Mammary epithelial cell (primary cell): ENCODE data around the gene SMIM29.

Experiments
- EZH2 ChIP-seq: IDR thresholded peaks from 2 replicates; pipeline ENCODE4 v1.6.1; 2012; ENCODE audit warnings: low read length, inconsistent platforms, borderline replicate concordance
- TF ChIP-seq, protein P1 (sequence below), 2 donors: IDR thresholded peaks in 1 of 2; conservative IDR thresholded peaks in 1 of 2; 2 replicates each; pipeline ENCODE4 v1.5.1; 2011 to 2012; ENCODE audit warnings: inconsistent platforms in 2 of 2, low read length in 2 of 2, mild to moderate bottlenecking in 2 of 2, control low read depth in 1 of 2, low read depth in 1 of 2; ENCODE audit not compliant: insufficient read depth in 1 of 2; ENCODE audit errors: extremely low read depth in 1 of 2

GRCh38 chr6:34274129-34274528 is 25.3 kb upstream of the SMIM29 start:
- TF ChIP-seq, protein P1, sequence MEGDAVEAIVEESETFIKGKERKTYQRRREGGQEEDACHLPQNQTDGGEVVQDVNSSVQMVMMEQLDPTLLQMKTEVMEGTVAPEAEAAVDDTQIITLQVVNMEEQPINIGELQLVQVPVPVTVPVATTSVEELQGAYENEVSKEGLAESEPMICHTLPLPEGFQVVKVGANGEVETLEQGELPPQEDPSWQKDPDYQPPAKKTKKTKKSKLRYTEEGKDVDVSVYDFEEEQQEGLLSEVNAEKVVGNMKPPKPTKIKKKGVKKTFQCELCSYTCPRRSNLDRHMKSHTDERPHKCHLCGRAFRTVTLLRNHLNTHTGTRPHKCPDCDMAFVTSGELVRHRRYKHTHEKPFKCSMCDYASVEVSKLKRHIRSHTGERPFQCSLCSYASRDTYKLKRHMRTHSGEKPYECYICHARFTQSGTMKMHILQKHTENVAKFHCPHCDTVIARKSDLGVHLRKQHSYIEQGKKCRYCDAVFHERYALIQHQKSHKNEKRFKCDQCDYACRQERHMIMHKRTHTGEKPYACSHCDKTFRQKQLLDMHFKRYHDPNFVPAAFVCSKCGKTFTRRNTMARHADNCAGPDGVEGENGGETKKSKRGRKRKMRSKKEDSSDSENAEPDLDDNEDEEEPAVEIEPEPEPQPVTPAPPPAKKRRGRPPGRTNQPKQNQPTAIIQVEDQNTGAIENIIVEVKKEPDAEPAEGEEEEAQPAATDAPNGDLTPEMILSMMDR (conservative IDR thresholded peaks at IDR 0.05 in 1 of 2, IDR thresholded peaks at IDR 0.05 in 1 of 2; ENCODE audit: extremely low read depth in 1 of 2, insufficient read depth in 1 of 2, low read depth in 1 of 2, low read length in 2 of 2) = no peak
- TF ChIP-seq EZH2 = no peak
